ENCODE results near the gene SORCS2.

The SORCS2 gene

GRCh38 chr4:7533267-7533666 is 340.9 kb downstream of the SORCS2 start:
- in situ Hi-C loops (cut with HindIII; ENCODE audit: low sequenced_read_pairs), result no loop called here

GRCh38 chr4:7535094-7535493 is 342.8 kb downstream of the SORCS2 start:
- in situ Hi-C loops (cut with HindIII; ENCODE audit: low sequenced_read_pairs), result no loop called here

- in situ Hi-C loops (cut with HindIII; ENCODE audit: low sequenced_read_pairs), result no loop called here
Measured at GRCh38 chr4:7535619-7536018, 343.3 kb downstream of the SORCS2 start.

- in situ Hi-C loops (cut with HindIII; ENCODE audit: low sequenced_read_pairs), result no loop called here
Measured at GRCh38 chr4:7536876-7537275, 344.5 kb downstream of the SORCS2 start.

GRCh38 chr4:7537853-7538400 is 345.6 kb downstream of the SORCS2 start:
- in situ Hi-C loops (cut with HindIII; ENCODE audit: low sequenced_read_pairs), result no loop called here

- in situ Hi-C loops (cut with HindIII; ENCODE audit: low sequenced_read_pairs), result no loop called here
Measured at GRCh38 chr4:7538518-7538917, 346.2 kb downstream of the SORCS2 start.

- in situ Hi-C loops (cut with HindIII; ENCODE audit: low sequenced_read_pairs), result no loop called here
Measured at GRCh38 chr4:7539186-7539585, 346.8 kb downstream of the SORCS2 start.

GRCh38 chr4:7539659-7540058 is 347.3 kb downstream of the SORCS2 start:
- in situ Hi-C loops (cut with HindIII; ENCODE audit: low sequenced_read_pairs), result no loop called here

GRCh38 chr4:7540206-7540605 is 347.9 kb downstream of the SORCS2 start:
- in situ Hi-C loops (cut with HindIII; ENCODE audit: low sequenced_read_pairs), result no loop called here

GRCh38 chr4:7540654-7541413 is 348.5 kb downstream of the SORCS2 start:
- in situ Hi-C loops (cut with HindIII; ENCODE audit: low sequenced_read_pairs), result no loop called here

- in situ Hi-C loops (cut with HindIII; ENCODE audit: low sequenced_read_pairs), result no loop called here
Measured at GRCh38 chr4:7541414-7541810, 349.1 kb downstream of the SORCS2 start.

- in situ Hi-C loops (cut with HindIII; ENCODE audit: low sequenced_read_pairs), result no loop called here
Measured at GRCh38 chr4:7542781-7543180, 350.4 kb downstream of the SORCS2 start.

GRCh38 chr4:7546152-7546808 is 353.9 kb downstream of the SORCS2 start:
- in situ Hi-C loops (cut with HindIII; ENCODE audit: low sequenced_read_pairs), result no loop called here

- in situ Hi-C loops (cut with HindIII; ENCODE audit: low sequenced_read_pairs), result no loop called here
Measured at GRCh38 chr4:7546809-7547367, 354.6 kb downstream of the SORCS2 start.

GRCh38 chr4:7547368-7548040 is 355.2 kb downstream of the SORCS2 start:
- in situ Hi-C loops (cut with HindIII; ENCODE audit: low sequenced_read_pairs), result no loop called here

- in situ Hi-C loops (cut with HindIII; ENCODE audit: low sequenced_read_pairs), result no loop called here
Measured at GRCh38 chr4:7549866-7550265, 357.5 kb downstream of the SORCS2 start.

GRCh38 chr4:7552466-7552865 is 360.1 kb downstream of the SORCS2 start:
- in situ Hi-C loops (cut with HindIII; ENCODE audit: low sequenced_read_pairs), result no loop called here

GRCh38 chr4:7553280-7553679 is 360.9 kb downstream of the SORCS2 start:
- in situ Hi-C loops (cut with HindIII; ENCODE audit: low sequenced_read_pairs), result no loop called here

GRCh38 chr4:7554905-7555304 is 362.6 kb downstream of the SORCS2 start:
- in situ Hi-C loops (cut with HindIII; ENCODE audit: low sequenced_read_pairs), result no loop called here

GRCh38 chr4:7556558-7556957 is 364.2 kb downstream of the SORCS2 start:
- in situ Hi-C loops (cut with HindIII; ENCODE audit: low sequenced_read_pairs), result no loop called here

- in situ Hi-C loops (cut with HindIII; ENCODE audit: low sequenced_read_pairs), result no loop called here
Measured at GRCh38 chr4:7557456-7557855, 365.1 kb downstream of the SORCS2 start.

Data from DLD1 (cell line).